Measurements from ENCODE around the gene ERF.
A peak's percentile ranks its signal among the peaks of the same experiment; 100 is the strongest.

The ERF gene

GRCh38 chr19:42254850-42255765 lies at the start of gene ERF:
TSS of gene ERF (minus strand) at chr19:42255128. CDS start at chr19:42254999, 129 bp downstream.
- peak; percentile 31 to 96 (median 91) for DNase-seq

DNA sequence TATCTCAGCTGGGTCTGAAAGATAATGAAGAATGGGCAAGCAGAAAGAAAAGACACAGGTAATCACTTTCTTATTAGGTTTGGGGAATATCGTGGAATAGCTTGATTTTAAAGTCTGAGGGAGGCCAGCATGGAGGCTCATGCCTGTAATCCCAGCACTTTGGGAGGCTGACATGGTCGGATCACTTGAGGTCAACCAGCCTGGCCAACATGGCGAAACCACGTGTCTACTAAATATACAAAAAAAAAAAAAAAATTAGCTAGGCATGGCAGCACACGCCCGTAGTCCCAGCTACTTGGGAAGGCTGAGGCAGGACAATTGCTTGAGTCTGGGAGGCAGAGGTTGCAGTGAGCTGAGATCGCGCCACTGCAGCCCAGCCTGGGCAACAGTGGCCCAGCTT lies 48.9 kb upstream of the ERF start:
- DNase-seq: no peak

DNA sequence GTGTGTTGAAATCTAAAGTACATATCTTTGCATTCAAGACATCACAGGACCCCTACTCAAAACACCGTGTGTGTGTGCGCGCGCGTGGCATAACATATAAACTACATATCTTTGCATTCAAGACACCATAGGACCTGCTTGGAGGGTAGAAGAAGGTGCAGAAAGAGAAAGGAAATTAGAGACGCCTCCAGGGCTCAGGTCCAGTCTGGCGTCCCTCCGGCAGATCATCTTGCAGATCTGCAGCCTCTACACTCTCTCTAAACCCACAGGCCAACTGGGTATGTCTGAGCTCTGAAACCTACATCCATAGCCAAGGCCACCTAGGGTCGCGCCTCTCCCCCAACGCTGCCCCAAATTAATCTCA lies 48.2 kb upstream of the ERF start:
- DNase-seq: no peak

DNA sequence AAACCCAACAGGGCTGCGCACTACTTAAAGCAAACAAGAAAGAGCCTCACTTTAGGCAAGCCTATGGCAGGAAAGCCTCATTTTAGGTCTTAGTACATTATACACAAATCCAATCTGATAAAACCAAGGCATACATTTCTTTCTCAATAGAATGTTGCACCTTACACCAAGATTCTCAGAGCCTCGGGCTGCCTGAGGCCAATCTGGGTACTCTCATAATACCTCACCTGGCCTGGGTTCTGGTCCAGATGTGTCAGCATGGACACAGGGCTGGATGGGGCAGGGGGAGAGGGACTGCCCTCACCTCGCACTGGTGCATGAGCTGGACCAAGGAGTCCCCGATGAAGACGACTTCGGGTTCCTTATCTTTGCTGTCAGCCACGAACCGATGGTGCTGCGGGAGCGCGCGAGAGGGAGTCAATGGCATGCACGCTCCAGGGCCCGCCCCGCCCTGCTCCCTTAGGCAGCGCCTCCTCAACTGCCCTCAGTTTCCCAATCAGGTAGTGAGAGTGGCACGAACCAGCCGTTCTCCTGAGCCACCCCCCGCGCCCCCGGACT lies 46.8 kb upstream of the ERF start, which contains the start of gene PRR19:
TSS of gene PRR19 (plus strand) at position 487 of the 558 bp plus-strand sequence. CDS start 7,453 bp downstream, outside the sequence.
- peak in 4 of 58 donors; percentile 39 to 70 (median 58) for DNase-seq

DNA sequence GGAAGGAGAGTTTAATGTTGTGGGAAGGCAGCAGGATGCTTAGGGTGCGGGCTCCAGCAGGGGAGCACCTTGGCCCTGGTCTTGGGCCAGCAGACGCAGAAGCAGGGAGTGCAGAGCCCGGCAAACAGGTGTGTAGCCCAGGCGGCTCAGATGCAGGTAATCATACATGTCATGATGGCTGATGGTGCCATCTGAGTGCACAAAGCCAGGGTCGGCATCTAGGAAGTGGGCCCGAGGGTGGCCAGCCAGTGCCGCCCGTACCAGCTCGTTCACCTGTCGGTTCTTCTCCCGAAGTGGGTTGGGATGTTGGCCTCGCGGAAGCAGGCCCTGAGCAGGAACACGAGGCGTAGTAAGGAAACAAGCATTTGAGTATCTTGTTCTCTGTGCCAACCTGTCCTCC lies 42.1 kb upstream of the ERF start:
- no peak for DNase-seq

DNA sequence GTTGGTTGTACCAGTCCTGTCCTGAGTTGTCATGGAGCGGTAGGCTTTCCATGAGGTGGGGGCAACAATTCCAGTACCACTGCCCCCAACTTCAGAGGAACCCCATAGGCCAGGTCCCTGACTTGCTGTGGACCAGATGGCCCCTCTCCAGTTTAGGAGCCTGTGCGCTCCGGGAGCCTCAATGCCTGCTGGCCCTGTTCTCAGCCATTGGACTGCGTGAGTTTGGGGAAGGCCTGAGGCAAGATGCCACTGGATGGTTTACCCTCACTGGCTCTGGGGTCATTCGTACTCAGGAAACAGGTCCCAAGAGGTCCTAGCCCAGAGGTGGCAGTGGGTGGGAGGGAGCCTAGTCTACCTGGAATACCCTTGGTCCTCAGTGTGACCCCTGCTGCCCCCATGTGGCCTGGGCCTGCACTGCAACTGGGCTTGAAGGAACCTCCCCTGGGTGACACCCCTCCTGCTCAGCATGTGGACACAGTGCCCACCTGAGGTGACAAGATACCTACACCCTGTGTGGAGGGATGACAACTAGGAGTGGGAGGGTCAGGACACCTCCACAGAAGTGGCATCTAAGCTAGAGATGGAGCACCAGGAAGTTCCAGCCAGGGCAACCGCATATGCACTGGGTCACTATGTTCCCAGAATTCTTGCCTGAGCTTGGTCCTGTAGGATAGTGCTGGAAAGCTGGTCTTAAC lies 41.0 kb upstream of the ERF start:
- DNase-seq: peak in 57 of 58 donors; percentile 10 to 89 (median 59)

- DNase-seq: no peak
These were observed 40.4 kb upstream of the ERF start for GRCh38 chr19:42295342-42295741.

- no peak for DNase-seq
These were observed 39.7 kb upstream of the ERF start for GRCh38 chr19:42294471-42295137.

GRCh38 chr19:42293948-42294347 lies 39.0 kb upstream of the ERF start:
- DNase-seq: no peak

GRCh38 chr19:42293540-42293939 lies 38.6 kb upstream of the ERF start:
- no peak for DNase-seq

DNA sequence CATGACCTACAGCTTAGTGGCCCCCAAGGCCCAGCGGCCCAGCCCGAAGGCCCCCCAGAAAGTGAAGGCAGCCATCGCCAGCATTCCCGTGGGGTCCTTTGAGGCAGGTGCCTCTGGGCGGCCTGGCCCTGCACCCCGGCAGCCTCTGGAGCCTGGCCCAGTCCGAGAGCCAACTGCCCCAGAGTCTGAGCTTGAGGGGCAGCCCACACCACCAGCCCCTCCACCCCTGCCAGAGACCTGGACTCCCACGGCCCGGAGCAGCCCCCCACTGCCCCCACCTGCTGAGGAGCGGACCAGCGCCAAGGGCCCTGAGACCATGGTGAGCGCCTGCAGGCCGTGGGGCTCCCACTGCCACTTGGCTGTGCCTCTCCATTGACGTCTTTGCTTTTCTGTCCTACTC lies 38.0 kb upstream of the ERF start:
- no peak for DNase-seq

- DNase-seq: no peak
These were observed 37.4 kb upstream of the ERF start for GRCh38 chr19:42292042-42292960.

DNA sequence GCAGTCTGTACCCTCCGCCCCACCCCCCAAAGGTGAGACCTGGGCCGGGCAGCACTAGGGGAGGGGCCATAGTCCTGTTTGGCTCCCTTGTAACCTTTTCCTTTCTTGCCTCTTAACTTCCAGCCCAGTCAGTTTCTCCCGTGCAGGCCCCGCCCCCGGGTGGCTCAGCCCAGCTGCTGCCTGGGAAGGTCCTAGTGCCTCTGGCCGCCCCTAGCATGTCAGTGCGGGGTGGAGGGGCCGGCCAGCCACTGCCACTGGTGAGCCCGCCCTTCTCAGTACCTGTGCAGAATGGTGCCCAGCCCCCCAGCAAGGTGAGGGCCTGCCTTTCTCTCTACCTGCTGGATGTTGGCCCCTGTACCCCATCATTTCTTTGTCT lies 36.5 kb upstream of the ERF start:
- DNase-seq: no peak

DNA sequence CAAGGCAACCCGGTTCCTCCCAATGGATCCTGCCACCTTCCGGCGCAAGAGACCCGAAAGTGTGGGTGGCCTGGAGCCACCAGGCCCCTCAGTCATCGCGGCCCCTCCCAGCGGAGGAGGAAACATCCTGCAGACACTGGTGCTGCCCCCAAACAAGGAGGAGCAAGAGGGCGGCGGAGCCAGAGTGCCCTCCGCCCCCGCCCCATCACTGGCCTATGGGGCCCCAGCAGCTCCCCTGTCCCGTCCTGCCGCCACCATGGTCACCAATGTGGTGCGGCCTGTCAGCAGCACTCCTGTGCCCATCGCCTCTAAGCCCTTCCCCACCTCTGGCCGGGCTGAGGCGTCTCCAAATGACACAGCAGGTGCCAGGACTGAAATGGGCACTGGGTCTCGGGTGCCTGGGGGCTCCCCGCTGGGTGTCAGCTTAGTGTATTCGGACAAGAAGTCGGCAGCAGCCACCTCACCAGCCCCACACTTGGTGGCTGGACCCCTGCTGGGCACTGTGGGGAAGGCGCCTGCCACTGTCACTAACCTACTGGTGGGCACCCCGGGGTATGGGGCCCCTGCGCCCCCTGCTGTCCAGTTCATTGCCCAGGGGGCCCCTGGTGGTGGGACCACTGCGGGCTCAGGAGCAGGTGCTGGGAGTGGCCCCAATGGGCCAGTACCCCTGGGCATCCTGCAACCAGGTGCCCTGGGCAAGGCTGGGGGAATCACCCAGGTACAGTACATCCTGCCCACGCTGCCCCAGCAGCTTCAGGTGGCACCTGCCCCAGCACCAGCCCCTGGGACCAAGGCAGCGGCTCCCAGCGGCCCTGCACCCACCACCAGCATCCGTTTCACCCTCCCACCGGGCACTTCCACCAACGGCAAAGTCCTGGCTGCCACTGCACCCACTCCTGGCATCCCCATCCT lies 35.9 kb upstream of the ERF start:
- no peak for DNase-seq

DNA sequence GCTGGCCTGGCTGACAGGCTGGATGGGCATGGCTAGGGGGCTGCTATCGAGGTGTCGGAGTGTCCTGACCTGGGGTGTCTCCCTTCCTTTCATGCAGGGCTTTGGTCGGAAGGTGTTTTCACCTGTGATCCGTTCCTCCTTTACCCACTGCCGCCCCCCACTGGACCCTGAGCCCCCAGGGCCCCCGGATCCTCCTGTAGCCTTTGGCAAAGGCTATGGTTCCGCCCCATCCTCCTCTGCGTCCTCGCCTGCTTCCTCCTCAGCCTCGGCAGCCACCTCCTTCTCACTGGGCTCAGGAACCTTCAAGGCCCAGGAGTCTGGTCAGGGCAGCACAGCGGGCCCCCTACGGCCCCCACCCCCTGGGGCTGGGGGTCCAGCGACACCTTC lies 35.2 kb upstream of the ERF start:
- DNase-seq: no peak

DNA sequence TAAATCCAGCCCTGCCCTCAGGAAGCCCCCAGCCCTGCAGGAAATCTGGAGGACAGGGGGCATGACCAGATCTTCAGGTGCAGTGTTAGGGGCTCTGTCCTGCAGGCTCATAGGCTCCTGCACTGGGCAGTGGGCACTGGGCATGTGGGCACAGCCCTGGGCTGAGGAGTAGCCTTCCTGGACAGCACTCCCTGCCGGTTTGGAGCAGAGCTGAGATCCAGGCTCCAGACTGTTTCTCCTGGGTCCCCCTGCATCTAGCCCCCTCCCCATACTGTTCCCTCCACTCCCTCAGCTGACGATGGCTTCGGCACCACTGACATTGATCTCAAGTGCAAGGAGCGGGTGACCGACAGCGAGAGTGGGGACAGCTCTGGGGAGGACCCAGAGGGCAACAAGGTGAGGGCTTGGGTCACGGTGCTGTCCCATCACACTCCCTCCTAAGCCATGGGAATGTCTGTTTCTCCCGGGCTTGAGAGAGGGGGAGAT lies 34.7 kb upstream of the ERF start:
- no peak for DNase-seq

GRCh38 chr19:42288881-42289555 lies 34.1 kb upstream of the ERF start:
- DNase-seq: no peak

DNA sequence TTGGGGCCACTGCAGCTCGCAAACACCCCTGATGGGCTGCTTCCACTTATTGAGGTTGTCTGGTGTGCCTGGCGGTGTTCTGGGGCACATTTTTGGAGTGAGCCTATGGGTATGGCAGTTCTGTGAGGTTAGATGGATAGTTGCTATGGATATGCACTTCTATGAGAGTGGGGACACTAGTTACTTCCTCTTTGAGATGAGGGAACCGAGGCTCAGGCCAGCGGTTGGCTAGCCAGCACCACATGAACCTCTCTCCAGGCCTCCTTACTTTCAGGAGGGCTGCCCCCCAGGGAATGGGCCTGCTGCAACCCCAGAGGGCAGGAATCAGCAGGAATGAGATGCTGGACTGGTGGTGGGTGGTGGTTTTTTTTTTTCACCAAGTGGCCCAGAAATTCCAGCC lies 33.5 kb upstream of the ERF start:
- DNase-seq: no peak

- DNase-seq: no peak
These were observed 32.8 kb upstream of the ERF start for GRCh38 chr19:42287827-42288107.
